ENCODE data around the gene CRIM1.
A peak's percentile ranks its signal among the peaks of the same experiment; 100 is the strongest.

DNA sequence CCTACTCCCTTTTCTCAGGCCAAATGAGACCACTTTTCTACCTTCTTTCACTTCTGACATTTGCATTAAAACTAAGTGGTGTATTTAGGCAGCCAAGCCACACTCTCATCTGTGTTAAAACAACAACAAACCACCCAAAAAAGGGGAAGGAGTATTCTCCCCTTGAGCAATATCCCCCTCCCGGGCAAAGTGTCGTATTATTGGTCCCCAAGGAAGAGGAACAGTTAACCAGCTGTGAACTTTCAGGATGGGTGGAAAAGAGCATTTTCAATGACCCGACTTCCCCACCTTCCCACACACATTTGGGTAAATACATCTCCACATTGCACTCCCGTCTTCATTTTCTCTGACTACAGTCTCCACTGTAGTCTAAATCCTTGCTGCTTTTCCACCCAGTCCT is 198.1 kb downstream of the CRIM1 start:
- TF ChIP-seq, protein P1, sequence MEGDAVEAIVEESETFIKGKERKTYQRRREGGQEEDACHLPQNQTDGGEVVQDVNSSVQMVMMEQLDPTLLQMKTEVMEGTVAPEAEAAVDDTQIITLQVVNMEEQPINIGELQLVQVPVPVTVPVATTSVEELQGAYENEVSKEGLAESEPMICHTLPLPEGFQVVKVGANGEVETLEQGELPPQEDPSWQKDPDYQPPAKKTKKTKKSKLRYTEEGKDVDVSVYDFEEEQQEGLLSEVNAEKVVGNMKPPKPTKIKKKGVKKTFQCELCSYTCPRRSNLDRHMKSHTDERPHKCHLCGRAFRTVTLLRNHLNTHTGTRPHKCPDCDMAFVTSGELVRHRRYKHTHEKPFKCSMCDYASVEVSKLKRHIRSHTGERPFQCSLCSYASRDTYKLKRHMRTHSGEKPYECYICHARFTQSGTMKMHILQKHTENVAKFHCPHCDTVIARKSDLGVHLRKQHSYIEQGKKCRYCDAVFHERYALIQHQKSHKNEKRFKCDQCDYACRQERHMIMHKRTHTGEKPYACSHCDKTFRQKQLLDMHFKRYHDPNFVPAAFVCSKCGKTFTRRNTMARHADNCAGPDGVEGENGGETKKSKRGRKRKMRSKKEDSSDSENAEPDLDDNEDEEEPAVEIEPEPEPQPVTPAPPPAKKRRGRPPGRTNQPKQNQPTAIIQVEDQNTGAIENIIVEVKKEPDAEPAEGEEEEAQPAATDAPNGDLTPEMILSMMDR (IDR thresholded peaks at IDR 0.05), result no peak
- peak in 1 of 2 donors; percentile 31 for TF ChIP-seq POLR2AphosphoS5 (IDR thresholded peaks at IDR 0.05)
